HepG2 (cell line): ENCODE results near the gene ZNF213. TPM values are rescaled to one million over a fixed set of nuclear protein-coding genes. Genes with fewer than 3 reads are reported as not detected.

ENCODE experiments used
- ASH2L ChIP-seq: fragments of 300-600, 200-600 bp; sonication (generic); IDR thresholded peaks from 2 replicates; pipeline ENCODE4 v1.7.0; 2017; ENCODE audit warnings: low read depth, mild to moderate bottlenecking, moderate library complexity, mixed read lengths, low read length; ENCODE audit not compliant: insufficient read length
- HNRNPH1 ChIP-seq: fragments of 200-400 bp; formaldehyde crosslinking; optimal IDR thresholded peaks from 2 replicates; pipeline ENCODE3; 2017; ENCODE audit warnings: mild to moderate bottlenecking, low read depth, low read length
- HNRNPUL1 ChIP-seq: fragments of 200-400 bp; formaldehyde crosslinking; IDR thresholded peaks from 2 replicates; pipeline ENCODE4 v1.6.1; 2017; ENCODE audit warnings: low read depth, mild to moderate bottlenecking, low read length, moderate library complexity
- NCOR1 ChIP-seq: fragments of 200-600 bp; sonication (generic); IDR thresholded peaks from 2 replicates; pipeline ENCODE4 v1.7.0; 2017; ENCODE audit warnings: antibody characterized with exemption, low read length, borderline replicate concordance
- NPAS2 ChIP-seq: sonication (generic); formaldehyde crosslinking; IDR thresholded peaks from 2 replicates; pipeline ENCODE4 v1.8.0; 2022; ENCODE audit warnings: mild to moderate bottlenecking, missing genetic modification reagents, borderline replicate concordance
- POLR2AphosphoS2 ChIP-seq: IDR thresholded peaks from 2 replicates; pipeline ENCODE4 v1.6.1; 2011; ENCODE audit warnings: low read depth, low read length, improper control_type of control experiment
- TBP ChIP-seq: sonication (generic); formaldehyde crosslinking; IDR thresholded peaks from 2 replicates; pipeline ENCODE4 v1.5.0; 2020; ENCODE audit warnings: missing genetic modification reagents
- TBX3 ChIP-seq: fragments of 450-650 bp; IDR thresholded peaks from 2 replicates; pipeline ENCODE4 v1.6.1; 2017; ENCODE audit warnings: antibody characterized with exemption, mild to moderate bottlenecking, inconsistent platforms, borderline replicate concordance
- YEATS4 ChIP-seq: sonication (generic); formaldehyde crosslinking; IDR thresholded peaks from 2 replicates; pipeline ENCODE4 v1.4.0; 2020; ENCODE audit warnings: missing genetic modification reagents, borderline replicate concordance
- ZBTB21 ChIP-seq: sonication (generic); formaldehyde crosslinking; IDR thresholded peaks from 2 replicates; pipeline ENCODE4 v1.4.0; 2020; ENCODE audit warnings: missing genetic modification reagents
- ZFP37 ChIP-seq: sonication (generic); formaldehyde crosslinking; IDR thresholded peaks from 2 replicates; pipeline ENCODE4 v1.4.0; 2020; ENCODE audit warnings: missing genetic modification reagents, borderline replicate concordance
- ZNF10 ChIP-seq: sonication (generic); formaldehyde crosslinking; IDR thresholded peaks from 2 replicates; pipeline ENCODE4 v1.4.0; 2020; ENCODE audit warnings: mild to moderate bottlenecking, low read depth, missing genetic modification reagents, borderline replicate concordance
- ZNF12 ChIP-seq: sonication (generic); formaldehyde crosslinking; IDR thresholded peaks from 2 replicates; pipeline ENCODE4 v1.5.0; 2020; ENCODE audit warnings: missing genetic modification reagents
- ZNF124 ChIP-seq: sonication (generic); formaldehyde crosslinking; IDR thresholded peaks from 2 replicates; pipeline ENCODE4 v1.4.0; 2020; ENCODE audit warnings: missing genetic modification reagents
- ZNF496 ChIP-seq: sonication (generic); formaldehyde crosslinking; IDR thresholded peaks from 2 replicates; pipeline ENCODE4 v1.8.1; 2023; ENCODE audit warnings: mild to moderate bottlenecking, moderate library complexity, missing genetic modification reagents; ENCODE audit not compliant: insufficient replicate concordance
- ZNF597 ChIP-seq: sonication (generic); formaldehyde crosslinking; IDR thresholded peaks from 2 replicates; pipeline ENCODE4 v1.5.0; 2020; ENCODE audit warnings: missing genetic modification reagents
- ZNF703 ChIP-seq: sonication (generic); formaldehyde crosslinking; IDR thresholded peaks from 2 replicates; pipeline ENCODE4 v1.5.1; 2020; ENCODE audit warnings: missing genetic modification reagents, mild to moderate bottlenecking, moderate library complexity, borderline replicate concordance
- ZNF768 ChIP-seq: sonication (generic); formaldehyde crosslinking; IDR thresholded peaks from 2 replicates; pipeline ENCODE4 v1.4.0; 2020; ENCODE audit warnings: missing genetic modification reagents
- polyA plus RNA-seq, 8 experiments: library from polyadenylated mRNA; depleted of rRNA in 3 of 8; stranded (reverse) in 7 of 8; unstranded in 1 of 8; fragments of >200 nt; fragmentation: Illumina TruSeq in 4 of 8; extraction: Trizol in 4 of 8; gene quantifications; 2 replicates each; pipeline versions ENCODE4 v1.2.1 to v1.2.3, GENCODE V29; 2011 to 2016; ENCODE audit warnings: low read depth in 4 of 8, missing spikeins in 1 of 8, mixed read lengths in 1 of 8; ENCODE audit not compliant: insufficient read depth in 1 of 8
- total RNA-seq, 5 experiments: library from RNA; depleted of rRNA; stranded (reverse); fragments of >200 nt; fragmentation: Illumina TruSeq; extraction: Trizol; gene quantifications; 2 replicates each; pipeline ENCODE4 v1.2.3, GENCODE V29; 2016; ENCODE audit warnings: low read depth in 1 of 5

The ZNF213 gene
- total and polyA plus RNA-seq, 2 of the 13 experiments (the other 11 are each of a cell fraction or from before 2014, with no cell fraction given), result 0.59 to 0.97 TPM

- TF ChIP-seq NCOR1 (0 out of 2 replicates have a peak, but pooled peaks have one; percentile 35), ZNF768 (CRISPR knock-in tag) (peak; percentile 31; the same call in 1 of the 2 replicates), ZBTB21 (CRISPR knock-in tag) (no peak), ZNF703 (CRISPR knock-in tag) (no peak), ZNF496 (CRISPR knock-in tag) (no peak), ASH2L (peak; percentile 67), POLR2AphosphoS2 (no peak), TBP (CRISPR knock-in tag) (no peak), ZNF10 (CRISPR knock-in tag) (no peak), TBX3 (no peak), ZNF124 (CRISPR knock-in tag) (no peak; the same call in 1 of the 2 replicates), ZFP37 (CRISPR knock-in tag) (0 out of 2 replicates have a peak, but pooled peaks have one; percentile 37), HNRNPH1 (no peak), YEATS4 (0 out of 2 replicates have a peak, but pooled peaks have one; percentile 36), HNRNPUL1 (no peak), ZNF597 (CRISPR knock-in tag) (no peak), ZNF12 (no peak), NPAS2 (no peak)
Observed at GRCh38 chr16:3123986-3124886, 10.6 kb upstream of the ZNF213 start (continued).
